SU-DHL-6 (cell line): ENCODE data around the gene OXA1L.

Experiments
- EZH2phosphoT487 ChIP-seq: fragments of 200-600 bp; sonication (generic), shearing (Covaris generic); conservative IDR thresholded peaks from 2 replicates; pipeline ENCODE4 v1.6.1; 2018; ENCODE audit warnings: mild to moderate bottlenecking, antibody characterized with exemption, low read length, moderate library complexity, mixed read lengths
- TF ChIP-seq, protein P1 (sequence below): fragments of 200-600 bp; sonication (generic); IDR thresholded peaks from one replicate; pipeline ENCODE4 v1.5.1; 2017; ENCODE audit warnings: antibody characterized with exemption, mild to moderate bottlenecking, low read length, moderate library complexity; ENCODE audit not compliant: insufficient read depth, poor library complexity, severe bottlenecking

DNA sequence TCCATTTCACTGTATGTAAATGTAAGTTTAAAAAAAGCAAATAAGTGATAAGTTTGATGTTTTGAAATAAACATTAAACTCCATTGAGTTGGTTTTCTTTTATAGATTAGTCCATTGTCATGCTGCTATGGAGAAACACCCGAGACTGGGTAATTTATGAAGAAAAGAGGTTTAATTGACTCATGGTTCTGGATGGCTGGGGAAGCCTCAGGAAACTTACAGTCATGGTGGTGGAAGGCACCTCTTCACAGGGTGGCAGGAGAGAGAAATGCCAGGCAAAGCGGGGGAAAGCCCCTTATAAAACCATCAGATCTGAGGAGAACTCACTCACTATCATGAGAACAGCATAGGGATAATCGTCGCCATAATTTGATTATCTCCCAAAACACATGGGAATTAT is 48.4 kb upstream of the OXA1L start:
- TF ChIP-seq, protein P1, sequence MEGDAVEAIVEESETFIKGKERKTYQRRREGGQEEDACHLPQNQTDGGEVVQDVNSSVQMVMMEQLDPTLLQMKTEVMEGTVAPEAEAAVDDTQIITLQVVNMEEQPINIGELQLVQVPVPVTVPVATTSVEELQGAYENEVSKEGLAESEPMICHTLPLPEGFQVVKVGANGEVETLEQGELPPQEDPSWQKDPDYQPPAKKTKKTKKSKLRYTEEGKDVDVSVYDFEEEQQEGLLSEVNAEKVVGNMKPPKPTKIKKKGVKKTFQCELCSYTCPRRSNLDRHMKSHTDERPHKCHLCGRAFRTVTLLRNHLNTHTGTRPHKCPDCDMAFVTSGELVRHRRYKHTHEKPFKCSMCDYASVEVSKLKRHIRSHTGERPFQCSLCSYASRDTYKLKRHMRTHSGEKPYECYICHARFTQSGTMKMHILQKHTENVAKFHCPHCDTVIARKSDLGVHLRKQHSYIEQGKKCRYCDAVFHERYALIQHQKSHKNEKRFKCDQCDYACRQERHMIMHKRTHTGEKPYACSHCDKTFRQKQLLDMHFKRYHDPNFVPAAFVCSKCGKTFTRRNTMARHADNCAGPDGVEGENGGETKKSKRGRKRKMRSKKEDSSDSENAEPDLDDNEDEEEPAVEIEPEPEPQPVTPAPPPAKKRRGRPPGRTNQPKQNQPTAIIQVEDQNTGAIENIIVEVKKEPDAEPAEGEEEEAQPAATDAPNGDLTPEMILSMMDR = no peak
- TF ChIP-seq EZH2phosphoT487 = no peak
